Neutrophil (primary cell): ENCODE results near the gene SNAPIN.
"Not testable (repeated sequence)": the region's sequence is repeated elsewhere in the genome, so short reads cannot be mapped to it uniquely, and the experiment has no call there.

ENCODE experiments used
- H3K27ac ChIP-seq: fragments of 200-600 bp; sonication (generic); 2 replicates; pipeline ENCODE4 v1.5.1; 2016; ENCODE audit warnings: mild to moderate bottlenecking, moderate library complexity
- H3K27me3 ChIP-seq: fragments of 200-600 bp; sonication (generic); 2 replicates; pipeline ENCODE4 v1.6.0; 2016; ENCODE audit warnings: mild to moderate bottlenecking
- H3K36me3 ChIP-seq: fragments of 200-600 bp; sonication (generic); 2 replicates; pipeline ENCODE4 v1.5.1; 2017
- H3K4me1 ChIP-seq, 2 experiments: fragments of 200-600 bp in 1 of 2; sonication (generic) in 1 of 2; 1 replicate in 1 of 2; 2 replicates in 1 of 2; pipeline versions ENCODE4 v1.5.1 to v1.6.1; 2013 to 2016; ENCODE audit warnings: low read depth in 1 of 2, low read length in 1 of 2, mild to moderate bottlenecking in 1 of 2, moderate library complexity in 1 of 2; ENCODE audit not compliant: control insufficient read depth in 1 of 2, insufficient read depth in 1 of 2
- H3K4me3 ChIP-seq, 2 experiments: fragments of 200-600 bp in 1 of 2; sonication (generic) in 1 of 2; 1 replicate in 1 of 2; 2 replicates in 1 of 2; pipeline ENCODE4 v1.5.1; 2013 to 2016; ENCODE audit warnings: low read depth in 1 of 2, low read length in 1 of 2, mild to moderate bottlenecking in 1 of 2, moderate library complexity in 1 of 2
- H3K9me3 ChIP-seq: fragments of 200-600 bp; sonication (generic); 2 replicates; pipeline ENCODE4 v1.5.1; 2016
- CTCF ChIP-seq: fragments of 200-600 bp; sonication (generic); IDR thresholded peaks from 2 replicates; pipeline ENCODE4 v1.5.1; 2016; ENCODE audit warnings: antibody characterized with exemption

SNAPIN gene

GRCh38 chr1:153638261-153638660 lies 20.2 kb upstream of the SNAPIN start:
- no peaks in the 10 kb centered on the region for H3K9me3 ChIP-seq
- H3K27ac ChIP-seq: no peak overlapping the region
- peaks cover 9 to 15% of the 10 kb centered on the region in 2 experiments for H3K4me1 ChIP-seq
- no peaks in the 10 kb centered on the region for H3K27me3 ChIP-seq
- H3K4me3 ChIP-seq: no peak overlapping the region
- TF ChIP-seq CTCF: no peak
- peaks cover 72% of the 10 kb centered on the region for H3K36me3 ChIP-seq

- Histone ChIP-seq H3K36me3 (peaks cover 82% of the 10 kb centered on the region), H3K4me3 (no peak overlapping the region), H3K9me3 (no peaks in the 10 kb centered on the region), H3K27me3 (no peaks in the 10 kb centered on the region), H3K27ac (no peak overlapping the region), H3K4me1 (peaks cover 9% of the 10 kb centered on the region in 2 experiments)
- no peak for TF ChIP-seq CTCF
Measured at GRCh38 chr1:153639280-153639679, 19.2 kb upstream of the SNAPIN start.

- H3K27me3 ChIP-seq, H3K4me1 ChIP-seq, H3K4me3 ChIP-seq, H3K9me3 ChIP-seq, H3K27ac ChIP-seq: not testable (repeated sequence)
- H3K36me3 ChIP-seq: peaks cover 92% of the 10 kb centered on the region
Measured at GRCh38 chr1:153640213-153640612, 18.3 kb upstream of the SNAPIN start.

GRCh38 chr1:153640861-153641260 lies 17.6 kb upstream of the SNAPIN start:
- no peak overlapping the region for H3K4me3 ChIP-seq
- no peaks in the 10 kb centered on the region for H3K9me3 ChIP-seq
- no peak overlapping the region for H3K27ac ChIP-seq
- H3K4me1 ChIP-seq: peaks cover 0 to 1% of the 10 kb centered on the region in 2 experiments
- no peaks in the 10 kb centered on the region for H3K27me3 ChIP-seq
- H3K36me3 ChIP-seq: peaks cover 98% of the 10 kb centered on the region
- no peak for TF ChIP-seq CTCF

GRCh38 chr1:153642161-153642560 lies 16.3 kb upstream of the SNAPIN start:
- H3K9me3 ChIP-seq: no peaks in the 10 kb centered on the region
- H3K36me3 ChIP-seq: peaks cover 89% of the 10 kb centered on the region
- TF ChIP-seq CTCF: no peak
- no peak overlapping the region for H3K4me3 ChIP-seq
- no peaks in the 10 kb centered on the region for H3K27me3 ChIP-seq
- no peak overlapping the region for H3K27ac ChIP-seq
- peaks cover 9 to 14% of the 10 kb centered on the region in 2 experiments for H3K4me1 ChIP-seq

- H3K4me3 ChIP-seq: no peak overlapping the region
- no peak for TF ChIP-seq CTCF
- peak overlapping the region; percentile 2 for H3K27ac ChIP-seq
- H3K4me1 ChIP-seq: peaks cover 13 to 18% of the 10 kb centered on the region in 2 experiments
- no peaks in the 10 kb centered on the region for H3K27me3 ChIP-seq
- H3K9me3 ChIP-seq: no peaks in the 10 kb centered on the region
- peaks cover 80% of the 10 kb centered on the region for H3K36me3 ChIP-seq
Measured at GRCh38 chr1:153643100-153643499, 15.4 kb upstream of the SNAPIN start.
